T-helper 2 cell treated with Interferon-gamma antibody and Interleukin-4, amounts not matched to agents 5 μg/mL and 100 μg/mL, for 36 hours (primary cell): Measurements from ENCODE around the gene DNAH10.
"Not testable (repeated sequence)": the region's sequence is repeated elsewhere in the genome, so short reads cannot be mapped to it uniquely, and the experiment has no call there.

ENCODE experiments used
- DNase-seq: peaks from one replicate; pipeline ENCODE4 v3.0.0; 2021; ENCODE audit warnings: low spot score
- H3K27ac Mint-ChIP-seq: one replicate; pipeline ENCODE4 v1.8.0; 2021; ENCODE audit warnings: mild to moderate bottlenecking, mixed read lengths
- H3K27me3 Mint-ChIP-seq: one replicate; pipeline ENCODE4 v1.8.0; 2021; ENCODE audit warnings: low read depth, mixed read lengths
- H3K36me3 Mint-ChIP-seq: one replicate; pipeline ENCODE4 v1.8.0; 2021; ENCODE audit warnings: low read depth, mixed read lengths
- H3K4me1 Mint-ChIP-seq: one replicate; pipeline ENCODE4 v1.8.0; 2021; ENCODE audit warnings: low read depth, mixed read lengths
- H3K4me3 Mint-ChIP-seq: one replicate; pipeline ENCODE4 v1.8.0; 2022; ENCODE audit warnings: mild to moderate bottlenecking, moderate library complexity, mixed read lengths
- H3K9me3 Mint-ChIP-seq: one replicate; pipeline ENCODE4 v1.8.0; 2021; ENCODE audit warnings: mixed read lengths

Gene DNAH10

GRCh38 chr12:123941624-123942237 is 179.6 kb downstream of the DNAH10 start:
- no peak for DNase-seq
- Mint-ChIP-seq H3K27me3 (no peaks in the 10 kb centered on the region), H3K36me3 (peaks cover 20% of the 10 kb centered on the region), H3K9me3 (no peaks in the 10 kb centered on the region), H3K4me1 (peaks cover 18% of the 10 kb centered on the region), H3K27ac (no peak overlapping the region), H3K4me3 (no peak overlapping the region)

- H3K4me3 Mint-ChIP-seq: no peak overlapping the region
- no peaks in the 10 kb centered on the region for H3K27me3 Mint-ChIP-seq
- no peak for DNase-seq
- no peaks in the 10 kb centered on the region for H3K9me3 Mint-ChIP-seq
- peaks cover 19% of the 10 kb centered on the region for H3K36me3 Mint-ChIP-seq
- H3K4me1 Mint-ChIP-seq: peaks cover 18% of the 10 kb centered on the region
- H3K27ac Mint-ChIP-seq: no peak overlapping the region
Measured at GRCh38 chr12:123942238-123942653, 180.1 kb downstream of the DNAH10 start.

GRCh38 chr12:123942911-123943648 is 181.0 kb downstream of the DNAH10 start:
- no peak for DNase-seq
- no peak overlapping the region for H3K4me3 Mint-ChIP-seq
- H3K27me3 Mint-ChIP-seq: no peaks in the 10 kb centered on the region
- peaks cover 10% of the 10 kb centered on the region for H3K4me1 Mint-ChIP-seq
- H3K9me3 Mint-ChIP-seq: no peaks in the 10 kb centered on the region
- H3K36me3 Mint-ChIP-seq: peaks cover 14% of the 10 kb centered on the region
- H3K27ac Mint-ChIP-seq: no peak overlapping the region

- Mint-ChIP-seq H3K9me3 (no peaks in the 10 kb centered on the region), H3K4me3 (no peak overlapping the region), H3K4me1 (peaks cover 2% of the 10 kb centered on the region), H3K36me3 (peaks cover 14% of the 10 kb centered on the region), H3K27ac (no peak overlapping the region), H3K27me3 (no peaks in the 10 kb centered on the region)
- DNase-seq: no peak
Measured at GRCh38 chr12:123943816-123944215, 181.7 kb downstream of the DNAH10 start.

- H3K27me3 Mint-ChIP-seq: no peaks in the 10 kb centered on the region
- DNase-seq: no peak
- no peaks in the 10 kb centered on the region for H3K4me1 Mint-ChIP-seq
- H3K9me3 Mint-ChIP-seq: no peaks in the 10 kb centered on the region
- H3K27ac Mint-ChIP-seq: no peak overlapping the region
- peaks cover 14% of the 10 kb centered on the region for H3K36me3 Mint-ChIP-seq
- no peak overlapping the region for H3K4me3 Mint-ChIP-seq
Measured at GRCh38 chr12:123944696-123945095, 182.6 kb downstream of the DNAH10 start.

- H3K27me3 Mint-ChIP-seq: no peaks in the 10 kb centered on the region
- H3K36me3 Mint-ChIP-seq: peaks cover 13% of the 10 kb centered on the region
- no peak overlapping the region for H3K4me3 Mint-ChIP-seq
- DNase-seq: no peak
- no peaks in the 10 kb centered on the region for H3K4me1 Mint-ChIP-seq
- H3K9me3 Mint-ChIP-seq: no peaks in the 10 kb centered on the region
- H3K27ac Mint-ChIP-seq: no peak overlapping the region
Measured at GRCh38 chr12:123945287-123946151, 183.4 kb downstream of the DNAH10 start.

- H3K9me3 Mint-ChIP-seq: no peaks in the 10 kb centered on the region
- no peak overlapping the region for H3K27ac Mint-ChIP-seq
- H3K4me1 Mint-ChIP-seq: no peaks in the 10 kb centered on the region
- peaks cover 13% of the 10 kb centered on the region for H3K36me3 Mint-ChIP-seq
- no peak for DNase-seq
- no peak overlapping the region for H3K4me3 Mint-ChIP-seq
- no peaks in the 10 kb centered on the region for H3K27me3 Mint-ChIP-seq
Measured at GRCh38 chr12:123946152-123946515, 184.0 kb downstream of the DNAH10 start.

GRCh38 chr12:123946516-123947505 is 184.7 kb downstream of the DNAH10 start:
- not testable (repeated sequence) for H3K27ac Mint-ChIP-seq, H3K9me3 Mint-ChIP-seq, H3K27me3 Mint-ChIP-seq, H3K36me3 Mint-ChIP-seq, H3K4me3 Mint-ChIP-seq, H3K4me1 Mint-ChIP-seq, DNase-seq

GRCh38 chr12:123947531-123947930 is 185.4 kb downstream of the DNAH10 start:
- H3K27ac Mint-ChIP-seq, H3K27me3 Mint-ChIP-seq, H3K4me3 Mint-ChIP-seq, H3K36me3 Mint-ChIP-seq, H3K9me3 Mint-ChIP-seq, H3K4me1 Mint-ChIP-seq, DNase-seq: not testable (repeated sequence)

- Mint-ChIP-seq H3K9me3 (no peaks in the 10 kb centered on the region), H3K27ac (no peak overlapping the region), H3K27me3 (no peaks in the 10 kb centered on the region), H3K4me1 (no peaks in the 10 kb centered on the region), H3K36me3 (no peaks in the 10 kb centered on the region), H3K4me3 (no peak overlapping the region)
- DNase-seq: no peak
Measured at GRCh38 chr12:123948401-123948795, 186.3 kb downstream of the DNAH10 start.

GRCh38 chr12:123948796-123949769 is 187.0 kb downstream of the DNAH10 start:
- Mint-ChIP-seq H3K36me3 (no peaks in the 10 kb centered on the region), H3K4me3 (no peak overlapping the region), H3K9me3 (no peaks in the 10 kb centered on the region), H3K27ac (no peak overlapping the region), H3K27me3 (no peaks in the 10 kb centered on the region), H3K4me1 (no peaks in the 10 kb centered on the region)
- DNase-seq: no peak

GRCh38 chr12:123949770-123950165 is 187.7 kb downstream of the DNAH10 start:
- no peaks in the 10 kb centered on the region for H3K27me3 Mint-ChIP-seq
- H3K4me3 Mint-ChIP-seq: no peak overlapping the region
- no peaks in the 10 kb centered on the region for H3K36me3 Mint-ChIP-seq
- H3K4me1 Mint-ChIP-seq: no peaks in the 10 kb centered on the region
- no peak overlapping the region for H3K27ac Mint-ChIP-seq
- H3K9me3 Mint-ChIP-seq: no peaks in the 10 kb centered on the region
- DNase-seq: no peak
